GM12878 (cell line): ENCODE data around the gene MRPL38. TPM values are rescaled to one million over a fixed set of nuclear protein-coding genes. Genes with fewer than 3 reads are reported as not detected.

ENCODE experiments used
- ATAC-seq: fragments of 200-7000 bp; cut with Tn5 transposase; 3 replicates; pipeline ENCODE4 v1.9.1; 2020; ENCODE audit warnings: mild to moderate bottlenecking, moderate library complexity
- BruUV-seq: library from RNA; stranded (reverse); fragments of 400-500 nt; replicated peaks from 2 replicates; lab custom pipeline; 2021; lab: Mats Ljungman, UMichigan
- CTCF ChIA-PET: fragments of 300-600 bp; sonication (Branson Sonifier 250); formaldehyde crosslinking; extraction: SDS; loops from one replicate; lab custom pipeline; 2021; ENCODE audit warnings: inconsistent platforms; lab: Yijun Ruan, JAX
- POLR2A ChIA-PET: fragments of 350-600 bp; formaldehyde crosslinking; extraction: SDS; loops from one replicate; lab custom pipeline; 2021; ENCODE audit warnings: inconsistent platforms; lab: Charles Lee
- RAD21 ChIA-PET: fragments of 300-600 bp; sonication (Branson Sonifier 250); formaldehyde crosslinking; loops from one replicate; lab custom pipeline; 2023; ENCODE audit warnings: antibody characterized with exemption; ENCODE audit not compliant: unreplicated experiment; lab: Charles Lee
- SMC1A ChIA-PET: fragments of 300-600 bp; sonication (Branson Sonifier 250); formaldehyde crosslinking; loops from one replicate; lab custom pipeline; 2023; ENCODE audit not compliant: unreplicated experiment, uncharacterized antibody; lab: Charles Lee
- DNase-seq: peaks from one replicate; pipeline ENCODE4 v3.0.0-alpha.2; 2011; ENCODE audit warnings: low read depth, low spot score
- FAIRE-seq: peaks from 3 replicates; lab custom pipeline; 2011; peaks lifted over from hg19 to GRCh38; lab: Jason Lieb, UNC
- H2AFZ ChIP-seq: 2 replicates; pipeline ENCODE4 v1.6.0; 2011; ENCODE audit warnings: low read depth, low read length, control low read depth; ENCODE audit not compliant: control insufficient read depth
- H3K27ac ChIP-seq: 2 replicates; pipeline ENCODE4 v1.5.1; 2011; ENCODE audit warnings: control low read depth; ENCODE audit not compliant: control insufficient read depth, insufficient read depth
- H3K27me3 ChIP-seq, 2 experiments: replicated peaks in 1 of 2; 2 replicates each; pipeline versions ENCODE4 v1.6.0 to v1.6.1; 2011; ENCODE audit warnings: low read length in 1 of 2; ENCODE audit not compliant: control insufficient read depth in 2 of 2, insufficient read depth in 2 of 2
- H3K36me3 ChIP-seq, 2 experiments: 2 replicates each; pipeline ENCODE4 v1.5.1; 2011; ENCODE audit warnings: low read length in 1 of 2; ENCODE audit not compliant: control insufficient read depth in 2 of 2, insufficient read depth in 2 of 2
- H3K4me1 ChIP-seq: 2 replicates; pipeline ENCODE4 v1.6.1; 2011; ENCODE audit warnings: mild to moderate bottlenecking, low read length, moderate library complexity, mixed read lengths; ENCODE audit not compliant: control insufficient read depth, insufficient read depth
- H3K4me2 ChIP-seq: 2 replicates; pipeline ENCODE4 v1.6.0; 2011; ENCODE audit warnings: control low read depth; ENCODE audit not compliant: control insufficient read depth, insufficient read depth
- H3K4me3 ChIP-seq: fragments of 200-600 bp; sonication (generic); 2 replicates; pipeline ENCODE4 v1.5.1; 2016
- H3K79me2 ChIP-seq: 2 replicates; pipeline ENCODE4 v1.6.0; 2011; ENCODE audit warnings: low read length; ENCODE audit not compliant: control insufficient read depth, insufficient read depth
- H3K9ac ChIP-seq: 2 replicates; pipeline ENCODE4 v1.8.0; 2011; ENCODE audit warnings: low read length, control low read depth, mixed read lengths; ENCODE audit not compliant: control insufficient read depth, insufficient read depth
- H3K9me3 ChIP-seq: replicated peaks from 3 replicates; pipeline ENCODE4 v1.5.1; 2011; ENCODE audit warnings: mild to moderate bottlenecking, low read length; ENCODE audit not compliant: control insufficient read depth, insufficient read depth
- H4K20me1 ChIP-seq: 2 replicates; pipeline ENCODE4 v1.6.0; 2011; ENCODE audit not compliant: control insufficient read depth, insufficient read depth
- GABPA ChIP-seq: IDR thresholded peaks from 2 replicates; pipeline ENCODE4 v1.6.1; 2014; ENCODE audit warnings: antibody characterized with exemption, low read depth, mild to moderate bottlenecking, inconsistent platforms
- HDGF ChIP-seq: fragments of 450-650 bp; IDR thresholded peaks from 2 replicates; pipeline ENCODE4 v1.6.1; 2016; ENCODE audit warnings: antibody characterized with exemption
- MTA3 ChIP-seq: IDR thresholded peaks from 2 replicates; pipeline ENCODE4 v1.6.1; 2012; ENCODE audit warnings: low read length, inconsistent platforms, borderline replicate concordance
- POLR2AphosphoS5 ChIP-seq: IDR thresholded peaks from 2 replicates; pipeline ENCODE4 v1.6.1; 2011; ENCODE audit warnings: mild to moderate bottlenecking, low read length, inconsistent platforms
- POU2F2 ChIP-seq: IDR thresholded peaks from 3 replicates; pipeline ENCODE4 v1.6.1; 2011; ENCODE audit warnings: low read depth, mild to moderate bottlenecking, low read length, borderline replicate concordance
- WGBS: methylation state at CpG from one replicate; pipeline ENCODE4 v1.1.6; 2016; ENCODE audit warnings: low lambda C conversion rate; ENCODE audit not compliant: insufficient replicate concordance, insufficient coverage; ENCODE audit errors: missing lambda C conversion rate; 5-methylcytosine and 5-hydroxymethylcytosine counted together
- in situ Hi-C: fragments of 300-500 bp; cut with MboI; formaldehyde crosslinking; loops from 9 replicates; pipeline ENCODE4 v1.14.3; 2018; ENCODE audit warnings: mixed read lengths
- intact Hi-C: fragments of 100-400 bp; cut with micrococcal nuclease; formaldehyde crosslinking; loops from one replicate; pipeline ENCODE4 v1.14.2; 2022; ENCODE audit not compliant: unreplicated experiment
- polyA plus RNA-seq, 11 experiments: library from polyadenylated mRNA; depleted of rRNA in 4 of 11; unstranded in 6 of 11; stranded (reverse) in 5 of 11; fragments of >200 nt; fragmentation: Nextera tagmentation in 4 of 11; fragmentation: Illumina TruSeq in 1 of 11; extraction: Ambion mirVana in 4 of 11; extraction: Trizol in 1 of 11; gene quantifications; 1 replicate in 1 of 11; 2 replicates in 10 of 11; pipeline versions ENCODE4 v1.2.1 to v1.2.3, GENCODE V29; 2011 to 2016; ENCODE audit warnings: inconsistent platforms in 2 of 11, missing spikeins in 2 of 11, low read depth in 1 of 11
- total RNA-seq, 4 experiments: library from RNA; depleted of rRNA in 3 of 4; stranded (reverse); fragments of >200 nt in 3 of 4; fragmentation: Illumina TruSeq in 1 of 4; extraction: Trizol in 1 of 4; gene quantifications; 2 replicates each; pipeline versions ENCODE4 v1.2.1 to v1.2.3, GENCODE V29; 2013 to 2021
- TF ChIP-seq, protein P1 (sequence below): fragments of 450-650 bp; IDR thresholded peaks from 2 replicates; pipeline ENCODE4 v1.6.1; 2016; ENCODE audit warnings: mild to moderate bottlenecking
- TF ChIP-seq, protein P2 (sequence below): IDR thresholded peaks from 2 replicates; pipeline ENCODE4 v1.6.1; 2012; ENCODE audit warnings: low read depth, low read length, improper control_type of control experiment

MRPL38 gene
- total and polyA plus RNA-seq, 10 of the 15 experiments (the other 5 are each of a cell fraction or from before 2014, with no cell fraction given) = 6.6 to 205 (median 53.1) TPM

DNA sequence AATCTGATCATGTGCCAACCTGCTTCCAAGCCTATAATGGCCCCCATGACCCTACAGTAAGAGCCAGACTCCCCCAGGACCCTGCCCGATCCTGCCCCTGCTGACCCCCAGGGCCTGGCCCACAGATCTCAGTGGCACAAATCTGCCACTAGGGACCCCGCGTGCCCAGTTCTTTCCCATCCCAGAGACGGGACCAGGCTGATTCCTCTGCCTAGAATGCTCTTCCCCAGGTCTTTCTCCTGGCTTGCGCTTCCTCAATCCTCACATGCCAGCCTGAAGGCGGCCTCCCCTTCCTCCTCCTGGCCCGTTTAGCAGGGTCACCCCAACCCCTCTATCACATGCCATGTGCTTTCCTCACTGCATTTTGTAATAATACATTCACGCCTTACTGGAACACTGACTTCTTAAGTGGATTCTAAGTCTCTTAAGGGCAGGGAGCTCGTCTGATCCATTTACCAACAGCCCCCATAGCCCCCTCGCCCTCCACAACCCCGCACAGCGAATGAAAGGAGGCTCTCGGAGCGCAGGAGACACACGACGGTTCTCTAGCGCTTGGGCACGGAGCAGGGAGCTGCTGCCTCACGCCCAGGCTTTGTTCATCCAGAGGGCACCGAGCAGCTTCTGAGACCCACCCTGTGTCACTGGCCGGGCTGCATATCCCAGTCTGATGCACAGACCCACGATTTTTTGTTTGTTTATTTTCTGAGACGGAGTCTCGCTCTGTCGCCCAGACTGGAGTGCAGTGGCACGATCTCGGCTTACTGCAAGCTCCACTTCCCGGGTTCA is 9.1 kb downstream of the MRPL38 start (continued):
- TF ChIP-seq, protein P1, sequence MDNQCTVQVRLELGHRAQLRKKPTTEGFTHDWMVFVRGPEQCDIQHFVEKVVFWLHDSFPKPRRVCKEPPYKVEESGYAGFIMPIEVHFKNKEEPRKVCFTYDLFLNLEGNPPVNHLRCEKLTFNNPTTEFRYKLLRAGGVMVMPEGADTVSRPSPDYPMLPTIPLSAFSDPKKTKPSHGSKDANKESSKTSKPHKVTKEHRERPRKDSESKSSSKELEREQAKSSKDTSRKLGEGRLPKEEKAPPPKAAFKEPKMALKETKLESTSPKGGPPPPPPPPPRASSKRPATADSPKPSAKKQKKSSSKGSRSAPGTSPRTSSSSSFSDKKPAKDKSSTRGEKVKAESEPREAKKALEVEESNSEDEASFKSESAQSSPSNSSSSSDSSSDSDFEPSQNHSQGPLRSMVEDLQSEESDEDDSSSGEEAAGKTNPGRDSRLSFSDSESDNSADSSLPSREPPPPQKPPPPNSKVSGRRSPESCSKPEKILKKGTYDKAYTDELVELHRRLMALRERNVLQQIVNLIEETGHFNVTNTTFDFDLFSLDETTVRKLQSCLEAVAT = 0 out of 2 replicates have a peak, but pooled peaks have one; percentile 38
- TF ChIP-seq POU2F2 (no peak), GABPA (no peak)
- TF ChIP-seq, protein P2, sequence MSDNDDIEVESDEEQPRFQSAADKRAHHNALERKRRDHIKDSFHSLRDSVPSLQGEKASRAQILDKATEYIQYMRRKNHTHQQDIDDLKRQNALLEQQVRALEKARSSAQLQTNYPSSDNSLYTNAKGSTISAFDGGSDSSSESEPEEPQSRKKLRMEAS = no peak

DNA sequence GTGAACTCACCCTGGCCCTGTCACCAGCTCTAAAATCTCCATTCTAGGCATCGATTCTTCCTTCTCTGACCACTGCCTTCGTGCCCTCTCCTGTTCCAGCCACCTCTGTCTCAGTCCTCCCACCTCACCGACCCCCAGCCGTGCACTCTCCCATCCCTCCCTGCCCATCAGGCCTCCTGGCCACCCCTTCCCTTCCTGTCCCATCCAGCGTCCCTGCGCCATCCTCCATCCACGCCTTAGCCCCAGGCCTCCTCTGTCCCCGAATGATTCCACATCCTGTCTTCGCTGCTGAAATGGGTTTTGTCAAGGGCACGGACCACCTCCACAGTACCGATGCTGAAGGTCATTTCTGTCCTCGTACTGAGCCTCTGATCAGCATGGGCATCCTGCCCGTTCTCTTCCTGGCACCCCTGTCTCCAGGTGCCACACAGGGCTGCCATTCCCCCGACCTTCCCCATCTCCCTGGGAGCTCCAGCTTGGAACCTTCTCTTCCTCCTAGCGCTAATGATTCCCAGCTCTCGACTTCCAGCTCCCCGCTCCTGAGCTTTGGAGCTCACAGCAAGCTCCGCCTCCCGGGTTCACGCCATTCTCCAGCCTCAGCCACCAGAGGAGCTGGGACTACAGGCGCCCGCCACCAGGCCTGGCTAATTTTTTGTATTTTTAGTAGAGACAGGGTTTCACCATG is 10.5 kb downstream of the MRPL38 start:
- peaks cover 6% of the 10 kb centered on the region for H3K4me1 ChIP-seq
- no peaks in the 10 kb centered on the region for H4K20me1 ChIP-seq
- TF ChIP-seq POLR2AphosphoS5 (0 out of 2 replicates have a peak, but pooled peaks have one; percentile 16), HDGF (0 out of 2 replicates have a peak, but pooled peaks have one; percentile 48), MTA3 (no peak)
- DNase-seq (no peak), ATAC-seq (no peak), FAIRE-seq (no peak)
- peaks cover 15% of the 10 kb centered on the region for H3K79me2 ChIP-seq
- POLR2A ChIA-PET = interaction anchor here (1.0 to 1.3 kb wide), 2 partner anchors 38 to 298 kb away, joined by 3 read pairs; no protein-coding TSS in a partner anchor
- RAD21 ChIA-PET = interaction anchor here (1.2 to 4.5 kb wide), 2 partner anchors 39 to 85 kb away, joined by 3 to 32 read pairs; partner anchors contain the start of genes ACOX1, TEN1 and WBP2
- CTCF ChIA-PET = interaction anchor here (1.0 to 4.8 kb wide), 4 partner anchors 12 to 40 kb away, joined by 3 to 43 read pairs (median 14); partner anchors contain the start of genes TRIM47 and WBP2
- no peaks in the 10 kb centered on the region for H3K9me3 ChIP-seq
- H3K27me3 ChIP-seq = no peaks in the 10 kb centered on the region
- H2AFZ ChIP-seq = no peak overlapping the region
- SMC1A ChIA-PET = interaction anchor here (0.7 kb wide), 1 partner anchor 114 kb away, joined by 3 read pairs; no protein-coding TSS in a partner anchor
- WGBS = 90% methylated on average over 19 of the region's 22 CpGs
- intact Hi-C loops (no loop called here), in situ Hi-C loops (no loop called here)
- H3K4me3 ChIP-seq = no peak overlapping the region
- H3K4me2 ChIP-seq = no peak overlapping the region; the same call in 1 of the 2 replicates
- no TSS peak for BruUV-seq
- no peak overlapping the region for H3K9ac ChIP-seq
- no peak overlapping the region for H3K27ac ChIP-seq
- H3K36me3 ChIP-seq = peaks cover 4% of the 10 kb centered on the region in 2 experiments; a peak in 3 of 4 replicates
